AG04450 (cell line): ENCODE measurements around the gene RPUSD4. TPM values are rescaled to one million over a fixed set of nuclear protein-coding genes. Genes with fewer than 3 reads are reported as not detected.

Source experiments
- CTCF ChIA-PET: fragments of 300-600, 350-600 bp; formaldehyde crosslinking; extraction: SDS; loops from one replicate; lab custom pipeline; 2022; ENCODE audit warnings: antibody characterized with exemption, inconsistent platforms; lab: Charles Lee
- POLR2A ChIA-PET: fragments of 350-600 bp; formaldehyde crosslinking; extraction: SDS; loops from one replicate; lab custom pipeline; 2021; ENCODE audit warnings: antibody characterized with exemption, inconsistent platforms; lab: Yijun Ruan, JAX
- DNase-seq: peaks from one replicate; pipeline ENCODE4 v3.0.0-alpha.2; 2011; ENCODE audit warnings: low read depth, low spot score
- H3K27ac ChIP-seq: one replicate; pipeline ENCODE4 v1.5.1; 2012; ENCODE audit warnings: low read depth, low read length, control low read depth
- H3K27me3 ChIP-seq: one replicate; pipeline ENCODE4 v1.6.0; 2012; ENCODE audit warnings: low read length; ENCODE audit not compliant: control insufficient read depth, insufficient read depth
- H3K4me3 ChIP-seq: 2 replicates; pipeline ENCODE4 v1.5.1; 2011; ENCODE audit warnings: mild to moderate bottlenecking, low read depth, low read length, control low read depth
- H3K9me3 ChIP-seq: 2 replicates; pipeline ENCODE4 v1.5.1; 2012; ENCODE audit warnings: low read length; ENCODE audit not compliant: control insufficient read depth, insufficient read depth
- CTCF ChIP-seq: IDR thresholded peaks from 2 replicates; pipeline ENCODE4 v1.5.1; 2011; ENCODE audit warnings: low read depth, low read length, control low read depth, inconsistent platforms
- polyA plus RNA-seq: library from polyadenylated mRNA; depleted of rRNA; stranded (reverse); fragments of >200 nt; gene quantifications from 2 replicates; pipeline ENCODE4 v1.2.3, GENCODE V29; 2011

RPUSD4 gene
- polyA plus RNA-seq, 1 experiment: 22.0 TPM

- CTCF ChIA-PET: interaction anchor here (1.3 to 7.7 kb wide), 2 partner anchors 247 to 266 kb away, joined by 4 to 166 read pairs; no protein-coding TSS in a partner anchor
- no peak for TF ChIP-seq CTCF
These were observed 22.1 kb downstream of the RPUSD4 start for GRCh38 chr11:126189109-126189929.

GRCh38 chr11:126188332-126189108 lies 22.9 kb downstream of the RPUSD4 start:
- H3K27me3 ChIP-seq: no peaks in the 10 kb centered on the region
- CTCF ChIA-PET: no interaction called here
- DNase-seq: no peak
- H3K27ac ChIP-seq: no peak overlapping the region
- H3K9me3 ChIP-seq: no peaks in the 10 kb centered on the region; the same call in 1 of the 2 replicates
- TF ChIP-seq CTCF: no peak
- no peak overlapping the region for H3K4me3 ChIP-seq
- POLR2A ChIA-PET: no interaction called here

More at GRCh38 chr11:126189109-126189929, 22.1 kb downstream of the RPUSD4 start:
- no peaks in the 10 kb centered on the region; the same call in 1 of the 2 replicates for H3K9me3 ChIP-seq
- H3K27me3 ChIP-seq: no peaks in the 10 kb centered on the region
- no peak for DNase-seq
- POLR2A ChIA-PET: no interaction called here
- H3K27ac ChIP-seq: no peak overlapping the region
- no peak overlapping the region for H3K4me3 ChIP-seq

- ChIA-PET CTCF (interaction anchor here (0.6 to 1.4 kb wide), 2 partner anchors 202 to 246 kb away, joined by 3 to 4 read pairs; no protein-coding TSS in a partner anchor), POLR2A (interaction anchor here (0.5 to 0.7 kb wide), 2 partner anchors 16 to 105 kb away, joined by 3 read pairs; no protein-coding TSS in a partner anchor)
- Histone ChIP-seq H3K27ac (no peak overlapping the region), H3K27me3 (no peaks in the 10 kb centered on the region), H3K4me3 (no peak overlapping the region), H3K9me3 (no peaks in the 10 kb centered on the region)
- TF ChIP-seq CTCF: peak; percentile 31
- DNase-seq: no peak
These were observed 24.5 kb downstream of the RPUSD4 start for GRCh38 chr11:126186708-126187529.

GRCh38 chr11:126186025-126186698 lies 25.3 kb downstream of the RPUSD4 start:
- DNase-seq: no peak
- POLR2A ChIA-PET: interaction anchor here (0.5 kb wide), 1 partner anchor 16 kb away, joined by 3 read pairs; no protein-coding TSS in a partner anchor

More at GRCh38 chr11:126186025-126186698, 25.3 kb downstream of the RPUSD4 start:
- CTCF ChIA-PET: interaction anchor here (1.5 kb wide), 1 partner anchor 244 kb away, joined by 3 read pairs; no protein-coding TSS in a partner anchor
- Histone ChIP-seq H3K27ac (no peak overlapping the region), H3K9me3 (no peaks in the 10 kb centered on the region), H3K4me3 (no peak overlapping the region), H3K27me3 (no peaks in the 10 kb centered on the region)
- TF ChIP-seq CTCF: no peak
